HEK293 (cell line): ENCODE results near the gene PES1.
"Not testable (repeated sequence)": the region's sequence is repeated elsewhere in the genome, so short reads cannot be mapped to it uniquely, and the experiment has no call there.

ENCODE experiments used
- CTCF ChIA-PET: fragments of 350-600 bp; formaldehyde crosslinking; extraction: SDS; loops from one replicate; lab custom pipeline; 2021; ENCODE audit warnings: antibody characterized with exemption; lab: Yijun Ruan, JAX
- POLR2A ChIA-PET: fragments of 300-600 bp; formaldehyde crosslinking; extraction: SDS; loops from one replicate; lab custom pipeline; 2020; ENCODE audit warnings: antibody characterized with exemption, inconsistent platforms; lab: Yijun Ruan, JAX
- H3K27ac ChIP-seq: fragments of 200-500 bp; sonication (Bioruptor generic); 2 replicates; pipeline ENCODE4 v1.5.1; 2014; ENCODE audit warnings: low read depth, low read length, control low read depth, inconsistent platforms; ENCODE audit errors: extremely low read depth
- H3K36me3 ChIP-seq, 2 experiments: fragments of 200-500 bp in 1 of 2; sonication (Bioruptor generic) in 1 of 2; 1 replicate in 1 of 2; 2 replicates in 1 of 2; pipeline ENCODE4 v1.5.1; 2014 to 2017; ENCODE audit warnings: inconsistent platforms in 2 of 2, low read length in 2 of 2; ENCODE audit not compliant: control insufficient read depth in 2 of 2, insufficient read depth in 1 of 2
- H3K4me1 ChIP-seq: fragments of 200-500 bp; sonication (Bioruptor generic); 2 replicates; pipeline ENCODE4 v1.5.1; 2014; ENCODE audit warnings: mild to moderate bottlenecking, low read length, inconsistent platforms; ENCODE audit not compliant: control insufficient read depth, insufficient read depth
- H3K4me3 ChIP-seq: 2 replicates; pipeline ENCODE4 v1.5.1; 2011; ENCODE audit warnings: low read depth, mild to moderate bottlenecking, control low read depth, low read length, moderate library complexity
- H3K9me3 ChIP-seq: fragments of 200-500 bp; sonication (Bioruptor generic); 2 replicates; pipeline ENCODE4 v1.5.1; 2014; ENCODE audit warnings: low read depth, low read length, inconsistent platforms; ENCODE audit not compliant: control insufficient read depth, insufficient read depth
- AEBP2 ChIP-seq: fragments of 450-650 bp; formaldehyde crosslinking; IDR thresholded peaks from 2 replicates; pipeline ENCODE4 v1.5.1; 2016; ENCODE audit warnings: missing biosample characterization, missing genetic modification characterization, borderline replicate concordance
- BCL11B ChIP-seq: fragments of 450-650 bp; formaldehyde crosslinking; IDR thresholded peaks from 2 replicates; pipeline ENCODE4 v1.5.1; 2016; ENCODE audit warnings: low read depth, missing biosample characterization, missing genetic modification characterization
- PATZ1 ChIP-seq: fragments of 450-650 bp; formaldehyde crosslinking; IDR thresholded peaks from 2 replicates; pipeline ENCODE4 v1.5.1; 2016; ENCODE audit warnings: missing biosample characterization, missing genetic modification characterization
- REST ChIP-seq: fragments of 450-650 bp; formaldehyde crosslinking; IDR thresholded peaks from 2 replicates; pipeline ENCODE4 v1.5.1; 2016; ENCODE audit warnings: missing biosample characterization, missing genetic modification characterization
- ZBTB1 ChIP-seq: fragments of 450-650 bp; formaldehyde crosslinking; IDR thresholded peaks from 2 replicates; pipeline ENCODE4 v1.5.1; 2016; ENCODE audit warnings: missing biosample characterization, missing genetic modification characterization
- ZBTB10 ChIP-seq: fragments of 450-650 bp; formaldehyde crosslinking; IDR thresholded peaks from 2 replicates; pipeline ENCODE4 v1.5.1; 2016; ENCODE audit warnings: missing biosample characterization, missing genetic modification characterization
- ZBTB49 ChIP-seq: fragments of 450-650 bp; formaldehyde crosslinking; IDR thresholded peaks from 2 replicates; pipeline ENCODE4 v1.5.1; 2016; ENCODE audit warnings: missing biosample characterization, missing genetic modification characterization, low read depth
- ZNF121 ChIP-seq: fragments of 450-650 bp; formaldehyde crosslinking; IDR thresholded peaks from 2 replicates; pipeline ENCODE4 v1.5.1; 2016; ENCODE audit warnings: missing biosample characterization, missing genetic modification characterization
- ZNF24 ChIP-seq: fragments of 450-650 bp; formaldehyde crosslinking; IDR thresholded peaks from 2 replicates; pipeline ENCODE4 v1.5.1; 2016; ENCODE audit warnings: missing biosample characterization, missing genetic modification characterization
- ZNF335 ChIP-seq: fragments of 450-650 bp; formaldehyde crosslinking; conservative IDR thresholded peaks from 2 replicates; pipeline ENCODE4 v1.5.1; 2016; ENCODE audit warnings: missing biosample characterization, missing genetic modification characterization
- ZNF623 ChIP-seq: fragments of 450-650 bp; formaldehyde crosslinking; IDR thresholded peaks from 2 replicates; pipeline ENCODE4 v1.5.1; 2016; ENCODE audit warnings: missing biosample characterization, missing genetic modification characterization
- ZNF629 ChIP-seq: fragments of 450-650 bp; formaldehyde crosslinking; IDR thresholded peaks from 2 replicates; pipeline ENCODE4 v1.5.1; 2017; ENCODE audit warnings: missing biosample characterization, missing genetic modification characterization
- ZNF677 ChIP-seq: fragments of 450-650 bp; IDR thresholded peaks from 2 replicates; pipeline ENCODE4 v1.5.0; 2018; ENCODE audit warnings: missing biosample characterization, mild to moderate bottlenecking, missing genetic modification characterization, moderate library complexity
- ZSCAN23 ChIP-seq: fragments of 450-650 bp; formaldehyde crosslinking; IDR thresholded peaks from 2 replicates; pipeline ENCODE4 v1.5.1; 2016; ENCODE audit warnings: missing biosample characterization, missing genetic modification characterization

Gene PES1

GRCh38 chr22:30551813-30552212 lies 39.9 kb downstream of the PES1 start:
- H3K27ac ChIP-seq, H3K4me1 ChIP-seq, H3K9me3 ChIP-seq, H3K4me3 ChIP-seq, POLR2A ChIA-PET, H3K36me3 ChIP-seq: not testable (repeated sequence)
- CTCF ChIA-PET, result interaction anchor here (0.9 kb wide), 1 partner anchor 83 kb away, joined by 3 read pairs; no protein-coding TSS in a partner anchor
- peak; percentile 76 for TF ChIP-seq ZNF121 (tag by site-specific recombination)

GRCh38 chr22:30547188-30547587 lies 44.5 kb downstream of the PES1 start:
- no peaks in the 10 kb centered on the region for H3K4me1 ChIP-seq
- no peak overlapping the region for H3K27ac ChIP-seq
- no peaks in the 10 kb centered on the region for H3K9me3 ChIP-seq
- no peak overlapping the region for H3K4me3 ChIP-seq
- ChIA-PET CTCF (interaction anchor here (0.6 kb wide), 1 partner anchor 62 kb away, joined by 3 read pairs; no protein-coding TSS in a partner anchor), POLR2A (no interaction called here)
- no peaks in the 10 kb centered on the region; a peak in 1 of 3 replicates for H3K36me3 ChIP-seq
- TF ChIP-seq AEBP2 (tag by site-specific recombination), result no peak
- TF ChIP-seq ZBTB10 (tag by site-specific recombination), result no peak
- TF ChIP-seq ZNF335 (tag by site-specific recombination), result no peak
- TF ChIP-seq ZBTB49, result no peak
- TF ChIP-seq ZSCAN23 (tag by site-specific recombination), result no peak
- no peak for TF ChIP-seq ZNF677 (tag by site-specific recombination)
- no peak for TF ChIP-seq ZBTB1 (tag by site-specific recombination)
- TF ChIP-seq BCL11B (tag by site-specific recombination), result no peak
- no peak for TF ChIP-seq ZNF623 (tag by site-specific recombination)
- TF ChIP-seq REST (tag by site-specific recombination), result no peak
- TF ChIP-seq ZNF24 (tag by site-specific recombination), result no peak
- TF ChIP-seq PATZ1, result no peak
- no peak for TF ChIP-seq ZNF629 (tag by site-specific recombination)
